Measurements from ENCODE around the gene ATP5MK.
"Not testable (repeated sequence)": the region's sequence is repeated elsewhere in the genome, so short reads cannot be mapped to it uniquely, and the experiment has no call there.

Gene ATP5MK

GRCh38 chr10:103397191-103397825, 1.0 kb upstream of the ATP5MK start:
- no peak for DNase-seq (ENCODE audit: low read depth in 2 of 2)

GRCh38 chr10:103396789-103397087, 463 bp upstream of the ATP5MK start:
- DNase-seq (ENCODE audit: low read depth in 2 of 2), result no peak

GRCh38 chr10:103395754-103396066, 565 bp downstream of the ATP5MK start:
- no peak for DNase-seq (ENCODE audit: low read depth in 2 of 2)

GRCh38 chr10:103394180-103394579, 2.1 kb downstream of the ATP5MK start:
- DNase-seq (ENCODE audit: low read depth in 2 of 2), result no peak

- no peak for DNase-seq (ENCODE audit: low read depth in 2 of 2)
Measured at GRCh38 chr10:103382769-103383168, 13.5 kb downstream of the ATP5MK start.

GRCh38 chr10:103374263-103374662, 22.0 kb downstream of the ATP5MK start:
- DNase-seq (ENCODE audit: low read depth in 2 of 2), result no peak

- no peak for DNase-seq (ENCODE audit: low read depth in 2 of 2)
Measured at GRCh38 chr10:103373544-103373943, 22.7 kb downstream of the ATP5MK start.

- peak; percentile 86 to 89 for DNase-seq (ENCODE audit: low read depth in 2 of 2)
Measured at GRCh38 chr10:103367782-103368518, 28.3 kb downstream of the ATP5MK start, which contains the start of gene TAF5. Gene TAF5, plus strand, starts transcription at chr10:103367976. Its CDS starts 14 bp downstream, at chr10:103367990.

- DNase-seq (ENCODE audit: low read depth in 2 of 2), result no peak
Measured at GRCh38 chr10:103367379-103367781, 28.9 kb downstream of the ATP5MK start.

- DNase-seq (ENCODE audit: low read depth in 2 of 2), result not testable (repeated sequence)
Measured at GRCh38 chr10:103360791-103361190, 35.5 kb downstream of the ATP5MK start.

- not testable (repeated sequence) for DNase-seq (ENCODE audit: low read depth in 2 of 2)
Measured at GRCh38 chr10:103359493-103359892, 36.8 kb downstream of the ATP5MK start.

GRCh38 chr10:103355906-103356599, 40.2 kb downstream of the ATP5MK start:
- DNase-seq (ENCODE audit: low read depth in 2 of 2), result no peak

- DNase-seq (ENCODE audit: low read depth in 2 of 2), result not testable (repeated sequence)
Measured at GRCh38 chr10:103354567-103354966, 41.7 kb downstream of the ATP5MK start.

GRCh38 chr10:103353281-103353680, 43.0 kb downstream of the ATP5MK start:
- no peak for DNase-seq (ENCODE audit: low read depth in 2 of 2)

- peak; percentile 44 to 56 for DNase-seq (ENCODE audit: low read depth in 2 of 2)
Measured at GRCh38 chr10:103350517-103351260, 45.6 kb downstream of the ATP5MK start, which contains the start of gene PCGF6. Gene PCGF6, minus strand, starts transcription at chr10:103351140. Its CDS starts 74 bp downstream, at chr10:103351066.

- DNase-seq (ENCODE audit: low read depth in 2 of 2), result no peak
Measured at GRCh38 chr10:103350175-103350516, 46.1 kb downstream of the ATP5MK start.

All from fibroblast of skin of left biceps (primary cell).